ENCODE results near the gene PRR19. TPM values are rescaled to one million over a fixed set of nuclear protein-coding genes. Genes with fewer than 3 reads are reported as not detected.

PRR19 gene
- total and polyA plus RNA-seq, 4 donors = 0.23 to 1.0 (median 0.77) TPM

GRCh38 chr19:42288387-42288786, 13.5 kb upstream of the PRR19 start:
- H3K4me1 ChIP-seq (ENCODE audit: control insufficient read depth in 5 of 5, insufficient read depth in 5 of 5, low read length in 5 of 5) = peaks cover 12 to 20% (median 16%) of the 10 kb centered on the region in 5 donors
- TF ChIP-seq CTCF (IDR thresholded peaks at IDR 0.05; ENCODE audit: control extremely low read depth, extremely low read depth) = no peak
- no peak overlapping the region for H3K27ac ChIP-seq (ENCODE audit: low read depth in 1 of 2, low read length in 1 of 2)
- H3K4me3 ChIP-seq = no peak overlapping the region
- H3K36me3 ChIP-seq (ENCODE audit: control insufficient read depth in 4 of 4, insufficient read depth in 4 of 4, low read length in 4 of 4) = peaks cover 10 to 66% (median 32%) of the 10 kb centered on the region in 4 donors
- WGBS, 2 donors = 57 to 78% methylated on average over 4 of the region's 4 CpGs
- DNase-seq (no peak), ATAC-seq (ENCODE audit: insufficient read depth, low FRiP score) (no peak)
- H3K9me3 ChIP-seq (ENCODE audit: control insufficient read depth in 4 of 4, insufficient read depth in 3 of 4, low read length in 3 of 4) = no peaks in the 10 kb centered on the region
- no peak overlapping the region for H3K9ac ChIP-seq (ENCODE audit: insufficient read depth in 1 of 2, low read length in 2 of 2)
- no peaks in the 10 kb centered on the region for H3K27me3 ChIP-seq (ENCODE audit: control insufficient read depth in 3 of 3, insufficient read depth in 3 of 3, low read length in 2 of 3)

- ATAC-seq (ENCODE audit: insufficient read depth, low FRiP score) (no peak), DNase-seq (no peak)
- H3K9me3 ChIP-seq (ENCODE audit: control insufficient read depth in 4 of 4, insufficient read depth in 3 of 4, low read length in 3 of 4) = no peaks in the 10 kb centered on the region
- H3K4me3 ChIP-seq = no peak overlapping the region
- peaks cover 12 to 72% (median 32%) of the 10 kb centered on the region in 4 donors for H3K36me3 ChIP-seq (ENCODE audit: control insufficient read depth in 4 of 4, insufficient read depth in 4 of 4, low read length in 4 of 4)
- WGBS, 2 donors = 92 to 95% methylated on average over 22 of the region's 22 CpGs
- no peak overlapping the region for H3K27ac ChIP-seq (ENCODE audit: low read depth in 1 of 2, low read length in 1 of 2)
- peaks cover 11 to 19% (median 16%) of the 10 kb centered on the region in 5 donors for H3K4me1 ChIP-seq (ENCODE audit: control insufficient read depth in 5 of 5, insufficient read depth in 5 of 5, low read length in 5 of 5)
- no peak overlapping the region for H3K9ac ChIP-seq (ENCODE audit: insufficient read depth in 1 of 2, low read length in 2 of 2)
- H3K27me3 ChIP-seq (ENCODE audit: control insufficient read depth in 3 of 3, insufficient read depth in 3 of 3, low read length in 2 of 3) = no peaks in the 10 kb centered on the region
- no peak for TF ChIP-seq CTCF (IDR thresholded peaks at IDR 0.05; ENCODE audit: control extremely low read depth, extremely low read depth)
Observed at GRCh38 chr19:42288881-42289555, 12.9 kb upstream of the PRR19 start.

GRCh38 chr19:42289556-42290041, 12.3 kb upstream of the PRR19 start:
- Histone ChIP-seq H3K4me3 (no peak overlapping the region), H3K27me3 (ENCODE audit: control insufficient read depth in 3 of 3, insufficient read depth in 3 of 3, low read length in 2 of 3) (no peaks in the 10 kb centered on the region), H3K36me3 (ENCODE audit: control insufficient read depth in 4 of 4, insufficient read depth in 4 of 4, low read length in 4 of 4) (peaks cover 14 to 78% (median 36%) of the 10 kb centered on the region in 4 donors), H3K27ac (ENCODE audit: low read depth in 1 of 2, low read length in 1 of 2) (no peak overlapping the region), H3K4me1 (ENCODE audit: control insufficient read depth in 5 of 5, insufficient read depth in 5 of 5, low read length in 5 of 5) (peaks cover 11 to 19% (median 16%) of the 10 kb centered on the region in 5 donors), H3K9me3 (ENCODE audit: control insufficient read depth in 4 of 4, insufficient read depth in 3 of 4, low read length in 3 of 4) (no peaks in the 10 kb centered on the region), H3K9ac (ENCODE audit: insufficient read depth in 1 of 2, low read length in 2 of 2) (no peak overlapping the region)
- DNase-seq (no peak), ATAC-seq (ENCODE audit: insufficient read depth, low FRiP score) (no peak)
- no peak for TF ChIP-seq CTCF (IDR thresholded peaks at IDR 0.05; ENCODE audit: control extremely low read depth, extremely low read depth)
- 89 to 96% methylated on average over 8 of the region's 8 CpGs for WGBS, 2 donors
